ENCODE data around the gene PCSK7.
"Not testable (repeated sequence)": the region's sequence is repeated elsewhere in the genome, so short reads cannot be mapped to it uniquely, and the experiment has no call there.

Gene PCSK7

GRCh38 chr11:117217141-117218084 lies 14.5 kb downstream of the PCSK7 start:
- no peak for DNase-seq (ENCODE audit: low read depth in 2 of 2)

- no peak for DNase-seq (ENCODE audit: low read depth in 2 of 2)
Observed at GRCh38 chr11:117214404-117215110, 17.3 kb downstream of the PCSK7 start.

- DNase-seq (ENCODE audit: low read depth in 2 of 2), result no peak
Observed at GRCh38 chr11:117212697-117213355, 19.0 kb downstream of the PCSK7 start.

- DNase-seq (ENCODE audit: low read depth in 2 of 2), result no peak
Observed at GRCh38 chr11:117210620-117211019, 21.3 kb downstream of the PCSK7 start.

- not testable (repeated sequence) for DNase-seq (ENCODE audit: low read depth in 2 of 2)
Observed at GRCh38 chr11:117209351-117210125, 22.3 kb downstream of the PCSK7 start.

- not testable (repeated sequence) for DNase-seq (ENCODE audit: low read depth in 2 of 2)
Observed at GRCh38 chr11:117208710-117209109, 23.2 kb downstream of the PCSK7 start.

- not testable (repeated sequence) for DNase-seq (ENCODE audit: low read depth in 2 of 2)
Observed at GRCh38 chr11:117207481-117207880, 24.4 kb downstream of the PCSK7 start.

- DNase-seq (ENCODE audit: low read depth in 2 of 2), result not testable (repeated sequence)
Observed at GRCh38 chr11:117206859-117207258, 25.0 kb downstream of the PCSK7 start.

GRCh38 chr11:117206111-117206510 lies 25.8 kb downstream of the PCSK7 start:
- not testable (repeated sequence) for DNase-seq (ENCODE audit: low read depth in 2 of 2)

GRCh38 chr11:117205211-117205818 lies 26.6 kb downstream of the PCSK7 start:
- no peak for DNase-seq (ENCODE audit: low read depth in 2 of 2)

- DNase-seq (ENCODE audit: low read depth in 2 of 2), result no peak
Observed at GRCh38 chr11:117204283-117205080, 27.4 kb downstream of the PCSK7 start.

- DNase-seq (ENCODE audit: low read depth in 2 of 2), result no peak
Observed at GRCh38 chr11:117203069-117203407, 28.8 kb downstream of the PCSK7 start.

- DNase-seq (ENCODE audit: low read depth in 2 of 2), result no peak
Observed at GRCh38 chr11:117202386-117203068, 29.3 kb downstream of the PCSK7 start.

- no peak for DNase-seq (ENCODE audit: low read depth in 2 of 2)
Observed at GRCh38 chr11:117201658-117202305, 30.1 kb downstream of the PCSK7 start.

- no peak for DNase-seq (ENCODE audit: low read depth in 2 of 2)
Observed at GRCh38 chr11:117200813-117201657, 30.8 kb downstream of the PCSK7 start.

- DNase-seq (ENCODE audit: low read depth in 2 of 2), result no peak
Observed at GRCh38 chr11:117199916-117200812, 31.7 kb downstream of the PCSK7 start.

Data from stimulated activated CD8-positive, alpha-beta memory T cell treated with anti-CD3 and anti-CD28 coated beads, Interleukin-15, amount 100 ng/mL, for 4 hours (primary cell).